ENCODE data around the gene ANAPC10. TPM values are rescaled to one million over a fixed set of nuclear protein-coding genes. Genes with fewer than 3 reads are reported as not detected.
A peak's percentile ranks its signal among the peaks of the same experiment; 100 is the strongest.
"Not testable (repeated sequence)": the region's sequence is repeated elsewhere in the genome, so short reads cannot be mapped to it uniquely, and the experiment has no call there.

The ANAPC10 gene, protein sequence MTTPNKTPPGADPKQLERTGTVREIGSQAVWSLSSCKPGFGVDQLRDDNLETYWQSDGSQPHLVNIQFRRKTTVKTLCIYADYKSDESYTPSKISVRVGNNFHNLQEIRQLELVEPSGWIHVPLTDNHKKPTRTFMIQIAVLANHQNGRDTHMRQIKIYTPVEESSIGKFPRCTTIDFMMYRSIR
- total RNA-seq: 10 to 100 TPM; 17.8 to 41.8 (median 24.5) TPM

DNA sequence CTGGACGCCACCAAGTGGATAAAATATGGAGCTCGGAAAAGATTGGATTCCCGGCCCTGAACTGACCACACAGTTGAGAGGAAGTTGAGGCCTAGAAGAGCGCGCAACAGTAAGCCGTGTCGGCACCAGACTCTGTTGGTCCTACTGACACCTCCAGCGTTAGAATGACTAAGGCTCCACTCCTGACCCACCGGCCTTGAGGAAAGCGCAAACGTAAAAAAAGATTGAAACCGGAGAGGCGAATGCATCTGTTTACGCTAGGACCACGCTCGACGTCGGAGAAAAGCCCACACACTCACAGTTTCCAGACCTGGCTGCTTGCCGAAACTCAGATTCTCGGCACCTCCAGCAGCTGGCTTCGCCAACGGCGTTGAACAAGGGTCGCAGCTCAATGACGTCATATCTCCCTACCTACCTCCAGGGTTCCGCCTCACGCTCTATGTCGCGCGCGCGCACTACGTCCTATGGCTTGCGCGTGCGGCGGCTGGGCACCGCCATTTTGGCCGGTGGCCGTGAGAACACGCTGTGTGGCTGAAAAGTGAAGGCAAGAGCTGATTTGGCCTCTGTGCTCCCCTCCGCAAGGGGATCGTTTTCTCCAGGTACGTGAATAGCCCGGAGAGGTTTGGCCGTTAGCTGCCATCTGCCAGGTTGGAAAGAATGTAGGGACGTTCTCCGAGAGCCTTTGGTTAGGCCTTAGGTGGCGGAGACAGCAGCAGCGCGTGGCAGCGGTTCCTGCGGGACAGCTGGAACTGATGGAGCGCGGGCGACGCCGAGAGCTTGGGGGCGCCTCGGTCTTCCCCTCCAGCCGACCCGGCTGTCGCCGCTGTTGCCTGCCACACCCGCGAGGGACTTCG lies at the start of gene ANAPC10, which contains the start of gene ABCE1:
Gene ANAPC10, minus strand, starts transcription at position 376 of the 854 bp plus-strand sequence. CDS start 2,097 bp downstream, outside the sequence.
Gene ABCE1, plus strand, starts transcription at position 491 of the 854 bp plus-strand sequence. CDS start 6,102 bp downstream, outside the sequence.
- Histone ChIP-seq H3K4me3 (peak within 1 kb of the TSS; percentile 65 to 74 (median 73)), H3K27ac (peak within 1 kb of the TSS; percentile 88 to 92), H3K4me1 (replicated peaks in 1 of 2) (peaks cover 4 to 23% of the 10 kb centered on the region in 2 donors)
- 0 to 3% (median 0%) methylated on average over 3 to 30 of the region's 67 CpGs; no CpG with 5 or more reads in 1 of the 10 experiments for WGBS, 10 experiments
- peak; percentile 82 to 92 (median 88) for ATAC-seq (replicated peaks in 6 of 8)
- in situ Hi-C loops (cut with MboI; ENCODE audit: low pct_unique_long_range_greater_than_20kb in 2 of 9, low sequenced_read_pairs in 9 of 9, unreplicated experiment in 9 of 9): no loop called here

DNA sequence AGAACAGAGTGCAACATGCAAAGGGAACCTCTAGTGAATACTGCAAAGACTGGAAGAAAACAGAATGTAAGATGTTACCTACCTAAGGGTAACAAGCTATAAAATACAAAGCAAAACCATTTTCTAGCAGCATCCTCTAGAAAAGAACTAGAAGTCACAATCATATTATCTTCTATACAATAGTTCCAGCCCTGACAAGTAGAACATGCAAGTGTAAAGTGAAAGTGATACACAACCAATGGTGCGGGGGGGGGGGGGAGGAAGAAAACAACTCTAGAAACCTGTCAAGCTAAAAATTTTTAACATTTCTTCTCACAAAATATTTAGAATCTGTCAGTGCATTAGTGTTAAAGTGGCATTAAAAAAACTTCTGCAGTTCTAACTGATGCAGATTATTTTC lies 38.2 kb upstream of the ANAPC10 start:
- H3K4me3 ChIP-seq; H3K27ac ChIP-seq; in situ Hi-C loops (cut with MboI; ENCODE audit: low pct_unique_long_range_greater_than_20kb in 2 of 9, low sequenced_read_pairs in 9 of 9, unreplicated experiment in 9 of 9); H3K4me1 ChIP-seq (replicated peaks in 1 of 2): not testable (repeated sequence)
- WGBS, 10 experiments: 100% methylated on average over 1 of the region's 1 CpG; no CpG with 5 or more reads in 9 of the 10 experiments
- peak in 3 of 8 experiments; percentile 17 to 31 (median 17) for ATAC-seq (replicated peaks in 6 of 8)

DNA sequence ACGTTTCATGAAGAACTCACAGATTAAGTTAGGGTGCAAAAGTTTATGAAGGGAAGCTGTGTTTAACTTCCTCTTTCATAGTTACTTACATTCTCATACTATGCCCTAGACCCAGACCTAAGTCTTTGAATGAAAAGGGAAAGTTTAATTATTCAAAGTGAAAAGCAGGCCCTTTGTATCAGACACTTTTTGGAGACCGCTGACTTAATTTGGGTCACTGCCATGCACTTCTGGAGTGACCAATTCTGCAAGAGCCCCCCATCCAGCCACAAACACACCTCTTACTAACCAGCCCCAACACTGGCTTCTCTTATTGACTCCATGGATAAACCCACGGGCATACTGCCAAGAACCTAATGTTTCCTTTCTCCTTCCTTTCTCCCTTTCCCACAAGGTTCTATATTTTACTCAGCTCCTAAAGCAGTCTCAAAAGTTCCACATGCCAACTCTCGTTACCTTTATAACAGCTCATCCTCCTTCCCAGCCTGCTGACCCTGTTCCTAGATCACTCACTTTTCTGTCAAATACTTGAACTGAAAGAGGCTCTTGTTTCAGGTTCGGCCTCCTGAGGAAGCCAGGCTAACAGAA lies 34.6 kb upstream of the ANAPC10 start:
- Histone ChIP-seq H3K4me3 (no peak overlapping the region), H3K4me1 (replicated peaks in 1 of 2) (no peaks in the 10 kb centered on the region), H3K27ac (no peak overlapping the region)
- in situ Hi-C loops (cut with MboI; ENCODE audit: low pct_unique_long_range_greater_than_20kb in 2 of 9, low sequenced_read_pairs in 9 of 9, unreplicated experiment in 9 of 9): no loop called here
- ATAC-seq (replicated peaks in 6 of 8): no peak
- WGBS, 10 experiments: 73 to 100% (median 92%) methylated on average over 1 to 5 of the region's 5 CpGs

DNA sequence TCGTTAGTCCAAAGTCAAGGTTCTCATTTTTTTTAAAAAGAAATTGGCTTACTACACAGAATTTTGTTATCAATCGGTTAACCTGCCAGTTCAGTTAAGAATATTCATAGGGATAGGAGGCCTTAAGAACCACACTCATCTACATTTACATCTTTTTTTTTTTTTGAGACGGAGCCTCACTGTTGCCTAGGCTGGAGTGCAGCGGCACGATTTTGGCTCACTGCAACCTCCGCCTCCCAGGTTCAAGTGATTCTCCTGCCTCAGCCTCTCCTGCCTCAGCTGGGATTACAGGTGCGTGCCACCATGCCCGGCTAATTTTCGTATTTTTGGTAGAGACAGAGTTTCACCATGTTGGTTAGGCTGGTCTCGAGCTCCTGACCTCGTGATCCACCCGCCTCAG lies 33.9 kb upstream of the ANAPC10 start:
- no peak overlapping the region for H3K27ac ChIP-seq
- in situ Hi-C loops (cut with MboI; ENCODE audit: low pct_unique_long_range_greater_than_20kb in 2 of 9, low sequenced_read_pairs in 9 of 9, unreplicated experiment in 9 of 9): no loop called here
- H3K4me1 ChIP-seq (replicated peaks in 1 of 2): no peaks in the 10 kb centered on the region
- no peak overlapping the region for H3K4me3 ChIP-seq
- 60 to 100% (median 92%) methylated on average over 1 to 11 of the region's 12 CpGs; no CpG with 5 or more reads in 1 of the 10 experiments for WGBS, 10 experiments
- no peak for ATAC-seq (replicated peaks in 6 of 8)

DNA sequence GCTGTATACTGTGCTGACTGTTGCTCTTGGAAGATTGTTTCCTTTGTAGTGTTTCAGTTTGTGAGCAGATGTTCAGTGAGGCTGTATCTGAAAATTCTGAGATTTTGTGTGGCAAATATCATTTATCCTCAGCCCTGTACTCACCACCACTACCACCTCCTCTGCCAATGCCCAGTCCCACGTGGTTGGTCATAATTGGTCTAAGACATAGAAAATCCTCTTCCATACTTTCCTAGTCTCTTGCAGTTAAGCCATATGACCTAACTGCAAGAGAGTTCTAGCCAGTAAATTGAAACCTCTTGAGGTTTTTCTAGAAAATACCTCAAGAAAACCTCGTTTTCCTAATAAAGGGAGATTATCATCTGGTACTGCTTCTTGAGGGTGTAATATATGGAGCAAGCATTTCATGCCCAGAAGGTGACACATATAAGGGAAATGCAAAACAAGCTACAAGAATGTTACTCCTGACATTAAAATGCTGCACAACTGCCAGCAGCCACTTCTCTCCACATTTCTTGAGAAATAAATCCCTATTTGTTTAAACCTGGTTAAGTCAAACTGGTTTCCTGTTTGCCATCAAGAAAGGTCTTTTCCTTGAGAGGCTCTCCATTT lies 32.9 kb upstream of the ANAPC10 start:
- no peaks in the 10 kb centered on the region for H3K4me1 ChIP-seq (replicated peaks in 1 of 2)
- in situ Hi-C loops (cut with MboI; ENCODE audit: low pct_unique_long_range_greater_than_20kb in 2 of 9, low sequenced_read_pairs in 9 of 9, unreplicated experiment in 9 of 9): no loop called here
- 0 to 90% (median 69%) methylated on average over 1 to 2 of the region's 2 CpGs; no CpG with 5 or more reads in 2 of the 10 experiments for WGBS, 10 experiments
- H3K27ac ChIP-seq: no peak overlapping the region
- no peak overlapping the region for H3K4me3 ChIP-seq
- peak in 4 of 8 experiments; percentile 15 to 74 (median 65) for ATAC-seq (replicated peaks in 6 of 8)

DNA sequence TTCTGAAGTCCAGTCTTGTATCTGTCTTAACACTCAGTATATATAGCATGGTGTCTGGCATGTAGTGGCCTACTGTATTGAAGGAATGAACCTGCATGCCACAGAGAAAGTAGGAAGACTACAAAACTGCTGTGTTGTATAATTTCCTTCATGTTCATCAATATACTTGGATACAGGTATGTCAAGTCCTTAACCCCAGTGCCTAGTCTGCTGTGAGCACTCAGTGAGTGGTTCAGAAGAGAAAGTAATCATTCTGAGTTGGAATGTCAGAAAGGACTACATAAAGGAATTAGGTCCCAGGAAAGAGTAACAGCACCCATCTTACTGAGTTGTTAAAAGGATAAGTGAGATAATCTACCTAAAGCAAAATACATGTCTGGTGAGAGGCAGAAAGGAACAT lies 32.1 kb upstream of the ANAPC10 start:
- no peak overlapping the region for H3K27ac ChIP-seq
- H3K4me3 ChIP-seq: no peak overlapping the region
- no peaks in the 10 kb centered on the region for H3K4me1 ChIP-seq (replicated peaks in 1 of 2)
- peak in 1 of 8 experiments; percentile 7 for ATAC-seq (replicated peaks in 6 of 8)
- in situ Hi-C loops (cut with MboI; ENCODE audit: low pct_unique_long_range_greater_than_20kb in 2 of 9, low sequenced_read_pairs in 9 of 9, unreplicated experiment in 9 of 9): no loop called here

DNA sequence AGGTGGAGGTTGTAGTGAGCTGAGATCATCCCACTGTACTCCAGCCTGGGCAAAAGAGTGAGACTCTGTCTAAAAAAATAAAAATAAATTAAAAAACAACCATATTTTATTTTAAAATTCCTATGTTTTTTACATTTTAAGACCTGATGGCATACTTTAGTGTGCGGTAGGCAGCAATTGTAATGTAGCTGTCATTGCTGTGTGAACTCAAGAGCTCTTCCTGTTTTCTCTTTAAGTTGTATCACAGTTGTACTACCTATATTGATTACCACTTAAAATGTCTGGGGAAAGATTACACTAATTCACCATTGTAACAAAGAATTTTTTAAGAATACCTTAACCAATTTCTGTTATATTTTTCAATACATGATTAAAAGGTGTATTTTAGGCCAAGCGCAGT lies 27.4 kb upstream of the ANAPC10 start:
- Histone ChIP-seq H3K27ac (no peak overlapping the region), H3K4me1 (replicated peaks in 1 of 2) (no peaks in the 10 kb centered on the region), H3K4me3 (no peak overlapping the region)
- in situ Hi-C loops (cut with MboI; ENCODE audit: low pct_unique_long_range_greater_than_20kb in 2 of 9, low sequenced_read_pairs in 9 of 9, unreplicated experiment in 9 of 9): no loop called here
- ATAC-seq (replicated peaks in 6 of 8): no peak
- WGBS, 10 experiments: 92 to 100% (median 100%) methylated on average over 1 to 2 of the region's 2 CpGs; no CpG with 5 or more reads in 2 of the 10 experiments

DNA sequence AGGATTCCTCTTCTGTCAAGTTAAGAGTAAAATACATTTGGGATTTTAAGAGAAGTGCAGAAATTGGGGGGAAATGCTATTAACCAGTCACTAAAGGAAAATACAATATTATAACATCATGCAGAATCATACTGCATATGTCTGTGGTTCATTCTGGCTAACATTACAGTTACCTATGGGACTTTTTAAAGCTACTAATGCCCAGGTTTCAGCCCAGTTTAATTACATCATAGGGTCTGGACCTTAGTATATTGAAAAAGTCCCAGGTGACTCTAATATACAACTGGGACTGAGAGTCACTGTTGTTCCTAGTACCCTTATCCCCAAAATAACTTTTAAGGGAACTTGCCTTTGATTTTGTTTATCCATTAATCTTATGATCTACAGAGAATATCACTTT lies 10.1 kb upstream of the ANAPC10 start:
- no peak for ATAC-seq (replicated peaks in 6 of 8)
- in situ Hi-C loops (cut with MboI; ENCODE audit: low pct_unique_long_range_greater_than_20kb in 2 of 9, low sequenced_read_pairs in 9 of 9, unreplicated experiment in 9 of 9): no loop called here
- Histone ChIP-seq H3K27ac (no peak overlapping the region), H3K4me1 (replicated peaks in 1 of 2) (no peaks in the 10 kb centered on the region), H3K4me3 (no peak overlapping the region)

DNA sequence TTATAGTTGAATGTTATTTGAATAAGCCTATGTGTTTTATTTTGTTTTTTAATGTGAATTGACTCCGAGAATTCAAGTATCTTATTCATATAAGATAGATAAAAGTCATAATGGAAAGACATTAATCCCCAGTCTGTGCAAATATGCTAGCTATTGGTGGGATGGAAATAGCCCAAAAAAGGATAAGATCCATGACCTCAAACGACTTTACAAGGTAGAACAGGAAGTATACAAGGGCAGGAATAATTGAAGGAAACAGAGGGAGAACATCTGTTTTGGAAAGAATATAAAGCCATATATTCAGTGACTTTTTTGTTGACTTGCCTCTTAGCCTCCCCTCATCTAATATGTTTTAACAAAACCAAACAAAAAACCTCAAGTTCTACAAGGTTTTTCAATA lies 9.1 kb upstream of the ANAPC10 start:
- no peak overlapping the region for H3K4me3 ChIP-seq
- H3K27ac ChIP-seq: no peak overlapping the region
- 46 to 100% (median 84%) methylated on average over 1 to 2 of the region's 2 CpGs for WGBS, 10 experiments
- in situ Hi-C loops (cut with MboI; ENCODE audit: low pct_unique_long_range_greater_than_20kb in 2 of 9, low sequenced_read_pairs in 9 of 9, unreplicated experiment in 9 of 9): no loop called here
- no peaks in the 10 kb centered on the region for H3K4me1 ChIP-seq (replicated peaks in 1 of 2)
- no peak for ATAC-seq (replicated peaks in 6 of 8)

DNA sequence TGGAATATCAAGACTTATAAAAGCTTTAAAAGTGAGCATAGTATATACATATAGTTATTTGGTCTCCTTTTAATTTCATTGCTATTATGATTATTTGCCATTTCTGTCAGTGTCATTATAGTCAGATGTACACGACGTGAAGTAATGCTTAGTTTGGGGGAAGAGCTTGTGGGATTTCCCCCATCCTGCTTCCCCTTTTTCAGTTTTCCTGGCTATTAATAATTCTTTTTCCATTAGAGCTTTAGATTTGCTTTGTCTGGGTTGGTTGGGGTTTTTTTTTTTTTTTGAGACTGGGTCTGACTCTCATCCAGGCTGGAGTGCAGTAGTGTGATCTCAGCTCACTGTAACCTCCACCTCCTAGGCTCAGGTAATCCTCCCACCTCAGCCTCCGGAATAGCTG lies 5.5 kb upstream of the ANAPC10 start:
- ATAC-seq (replicated peaks in 6 of 8): no peak
- Histone ChIP-seq H3K27ac (no peak overlapping the region), H3K4me3 (no peak overlapping the region), H3K4me1 (replicated peaks in 1 of 2) (peaks cover 0 to 17% of the 10 kb centered on the region in 2 donors)
- 94 to 100% (median 100%) methylated on average over 1 to 3 of the region's 3 CpGs; no CpG with 5 or more reads in 2 of the 10 experiments for WGBS, 10 experiments
- in situ Hi-C loops (cut with MboI; ENCODE audit: low pct_unique_long_range_greater_than_20kb in 2 of 9, low sequenced_read_pairs in 9 of 9, unreplicated experiment in 9 of 9): no loop called here

DNA sequence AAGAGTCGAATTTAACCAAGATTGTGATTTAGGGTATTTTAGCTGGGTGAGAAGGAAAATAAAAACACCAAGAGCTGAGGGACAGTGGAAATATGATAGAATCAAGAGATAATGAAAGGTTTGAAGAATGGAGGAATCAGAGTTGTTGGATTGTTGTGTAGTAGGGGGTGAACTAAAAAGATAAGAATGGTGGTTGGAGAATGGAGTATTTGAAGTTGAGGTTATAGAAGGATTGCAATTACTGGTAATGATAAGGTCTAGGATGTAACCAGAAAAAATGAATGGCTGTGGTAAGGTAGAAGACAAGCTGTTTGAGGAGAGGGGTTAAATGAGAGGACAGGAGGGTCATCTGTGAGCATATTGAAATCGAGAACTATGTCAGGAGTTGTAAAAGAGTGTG lies 4.6 kb upstream of the ANAPC10 start:
- Histone ChIP-seq H3K27ac (no peak overlapping the region), H3K4me1 (replicated peaks in 1 of 2) (peaks cover 0 to 17% of the 10 kb centered on the region in 2 donors), H3K4me3 (no peak overlapping the region)
- no peak for ATAC-seq (replicated peaks in 6 of 8)
- 56 to 100% (median 91%) methylated on average over 1 to 2 of the region's 2 CpGs for WGBS, 10 experiments
- in situ Hi-C loops (cut with MboI; ENCODE audit: low pct_unique_long_range_greater_than_20kb in 2 of 9, low sequenced_read_pairs in 9 of 9, unreplicated experiment in 9 of 9): no loop called here

DNA sequence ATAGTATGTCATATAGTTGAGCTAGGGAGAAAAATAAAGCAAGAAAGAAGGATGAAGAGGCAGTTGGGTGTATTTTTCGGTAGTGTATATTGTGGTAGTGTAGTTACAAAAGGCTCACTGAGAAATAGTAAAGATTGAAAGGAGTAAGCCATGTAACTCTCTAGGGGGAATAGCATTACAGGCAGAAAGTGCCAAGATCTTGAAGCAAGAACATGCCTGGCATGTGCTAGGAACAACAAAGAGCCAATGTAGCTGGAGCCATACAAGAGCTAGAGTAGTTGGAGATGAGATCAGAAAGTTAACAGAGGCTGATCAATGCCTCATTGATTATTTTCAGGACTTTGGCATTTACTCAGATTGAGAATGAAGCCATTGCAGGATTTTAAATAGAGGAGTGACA lies 3.1 kb upstream of the ANAPC10 start:
- Histone ChIP-seq H3K4me1 (replicated peaks in 1 of 2) (peaks cover 4 to 23% of the 10 kb centered on the region in 2 donors), H3K27ac (no peak overlapping the region), H3K4me3 (no peak overlapping the region)
- no peak for ATAC-seq (replicated peaks in 6 of 8)
- 83 to 100% (median 100%) methylated on average over 1 of the region's 1 CpG; no CpG with 5 or more reads in 2 of the 10 experiments for WGBS, 10 experiments
- in situ Hi-C loops (cut with MboI; ENCODE audit: low pct_unique_long_range_greater_than_20kb in 2 of 9, low sequenced_read_pairs in 9 of 9, unreplicated experiment in 9 of 9): no loop called here

DNA sequence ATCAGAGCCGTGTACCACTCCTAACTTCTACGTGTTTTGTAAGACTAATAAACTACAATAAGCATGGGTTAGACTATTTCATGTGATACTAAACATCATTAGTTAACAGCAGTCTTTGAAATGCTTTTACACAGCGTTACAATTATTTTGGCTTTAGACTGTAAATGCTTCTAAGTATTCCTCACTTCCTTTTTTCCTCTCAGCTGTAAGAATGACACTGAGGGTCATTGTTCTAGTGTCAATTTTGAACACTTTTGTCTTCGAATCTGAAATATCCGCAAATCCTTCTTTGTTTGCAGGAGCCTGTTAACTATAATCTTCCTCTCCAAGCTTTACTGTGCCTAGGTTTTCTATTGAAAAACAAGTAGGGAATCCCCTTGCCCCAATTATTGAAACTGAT lies 1.7 kb upstream of the ANAPC10 start:
- peak overlapping the region; percentile 65 to 74 (median 73) for H3K4me3 ChIP-seq
- WGBS, 10 experiments: 0 to 40% (median 28%) methylated on average over 1 to 5 of the region's 5 CpGs
- no peak overlapping the region for H3K27ac ChIP-seq
- no peak for ATAC-seq (replicated peaks in 6 of 8)
- peaks cover 4 to 23% of the 10 kb centered on the region in 2 donors for H3K4me1 ChIP-seq (replicated peaks in 1 of 2)
- in situ Hi-C loops (cut with MboI; ENCODE audit: low pct_unique_long_range_greater_than_20kb in 2 of 9, low sequenced_read_pairs in 9 of 9, unreplicated experiment in 9 of 9): no loop called here
